ENCODE measurements around the gene C2orf74.
"Not testable (repeated sequence)": the region's sequence is repeated elsewhere in the genome, so short reads cannot be mapped to it uniquely, and the experiment has no call there.

Gene C2orf74

DNA sequence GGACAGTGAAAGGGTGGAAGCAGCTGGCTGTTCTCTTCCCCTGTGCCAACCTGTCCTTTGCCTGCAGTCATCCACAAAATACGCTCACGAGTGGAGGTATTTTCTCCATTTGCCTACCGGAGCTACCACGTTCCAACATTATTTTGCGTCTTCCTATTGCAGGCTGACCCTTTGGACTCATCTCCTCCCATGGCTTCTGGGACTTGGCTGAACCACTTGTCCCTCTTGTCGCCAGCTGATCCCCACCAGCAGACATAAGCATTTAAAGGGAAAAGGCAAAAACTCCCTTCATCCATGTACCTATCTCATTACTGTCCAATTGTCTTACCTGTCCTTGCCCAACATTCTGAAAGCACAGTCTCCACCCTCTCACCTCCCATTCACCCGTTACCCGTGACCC, 13.0 kb downstream of the C2orf74 start:
- DNase-seq, result no peak

DNA sequence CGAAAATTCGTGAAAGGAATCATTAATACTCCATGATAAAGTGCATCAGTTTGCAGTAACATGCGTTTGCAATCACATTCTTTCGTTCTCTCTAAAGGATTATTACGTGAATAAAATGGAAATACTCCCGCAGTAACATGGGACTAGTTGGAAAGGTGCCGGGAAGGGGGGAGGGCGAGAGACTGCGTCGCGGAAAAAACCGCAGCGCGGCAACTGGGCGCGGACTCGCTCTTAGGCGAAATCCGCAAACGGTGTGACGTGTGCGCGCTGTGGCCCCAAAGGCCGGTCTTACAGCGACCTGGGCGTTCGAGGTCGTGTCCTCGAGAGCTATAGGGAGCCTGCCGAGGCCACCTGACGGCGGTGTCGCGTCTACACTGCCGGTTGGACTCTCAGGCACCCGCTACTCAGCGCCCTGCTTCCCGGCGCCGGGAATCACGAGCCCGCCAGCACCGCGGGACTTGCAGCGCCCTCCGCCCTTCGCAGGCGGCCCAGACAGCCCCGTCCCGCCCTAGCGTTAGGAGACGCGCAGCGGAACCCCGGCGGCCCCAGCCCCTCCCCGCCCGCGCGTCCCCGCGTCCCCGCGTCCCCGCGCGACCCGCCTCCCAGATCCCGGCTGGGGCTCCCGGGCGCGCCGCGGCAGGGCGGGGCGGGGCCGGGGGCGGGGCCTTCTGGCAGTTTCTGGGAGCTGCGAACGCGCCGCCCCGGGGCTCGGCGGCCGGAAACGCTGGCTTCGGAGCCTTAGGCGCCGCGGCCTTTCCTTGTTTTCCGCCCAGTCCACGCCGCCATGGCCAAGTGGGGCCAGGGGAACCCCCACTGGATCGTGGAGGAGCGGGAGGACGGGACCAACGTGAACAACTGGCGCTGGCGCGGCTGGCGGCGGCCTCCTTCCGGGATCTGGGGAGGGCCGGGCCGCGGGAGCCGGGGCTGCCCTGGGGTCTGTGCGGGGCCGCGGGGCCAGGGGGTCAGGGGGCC, 15.1 kb downstream of the C2orf74 start:
- DNase-seq, result peak; percentile 87 to 95 (median 90)

DNA sequence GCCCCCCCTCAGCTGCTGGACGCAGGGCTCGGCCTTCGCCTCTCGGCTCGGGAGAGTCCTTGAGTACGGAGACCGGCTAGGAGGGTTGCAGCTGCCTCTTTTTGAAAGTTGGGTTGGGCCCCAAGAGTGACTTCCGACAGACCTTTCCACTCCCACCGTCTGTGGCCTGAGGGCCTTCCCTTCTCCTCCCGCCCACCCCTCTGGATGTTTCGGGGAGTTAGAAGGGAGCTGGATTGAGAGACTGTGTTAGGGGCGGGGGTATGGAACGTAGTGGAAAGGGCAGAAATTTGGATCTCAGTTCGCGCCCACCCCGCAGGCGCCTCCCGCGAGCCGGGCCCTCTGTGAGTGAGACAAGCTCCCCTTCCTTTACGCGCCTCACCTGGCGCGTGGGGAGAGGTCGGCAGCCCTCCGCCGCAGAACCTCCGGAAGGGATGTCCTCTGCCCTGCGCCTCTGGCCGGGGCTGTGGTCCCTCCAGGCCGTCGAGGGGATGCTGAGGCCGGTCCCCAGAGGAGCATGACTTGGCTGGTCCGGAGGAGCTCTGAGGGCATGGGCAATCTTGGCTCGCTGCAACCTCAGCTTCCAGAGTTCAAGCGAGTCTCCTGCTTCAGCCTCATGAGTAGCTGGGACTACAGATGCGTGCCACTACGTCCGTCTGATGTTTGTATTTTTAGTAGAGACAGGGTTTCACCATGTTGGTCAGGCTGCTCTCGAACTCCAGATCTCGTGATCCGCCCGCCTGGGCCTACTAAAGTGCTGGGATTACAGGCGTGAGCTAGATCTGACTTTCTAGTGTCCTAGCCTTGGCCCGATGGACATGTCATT, 15.9 kb downstream of the C2orf74 start:
- peak in 4 of 5 donors; percentile 13 to 47 (median 26) for DNase-seq

DNA sequence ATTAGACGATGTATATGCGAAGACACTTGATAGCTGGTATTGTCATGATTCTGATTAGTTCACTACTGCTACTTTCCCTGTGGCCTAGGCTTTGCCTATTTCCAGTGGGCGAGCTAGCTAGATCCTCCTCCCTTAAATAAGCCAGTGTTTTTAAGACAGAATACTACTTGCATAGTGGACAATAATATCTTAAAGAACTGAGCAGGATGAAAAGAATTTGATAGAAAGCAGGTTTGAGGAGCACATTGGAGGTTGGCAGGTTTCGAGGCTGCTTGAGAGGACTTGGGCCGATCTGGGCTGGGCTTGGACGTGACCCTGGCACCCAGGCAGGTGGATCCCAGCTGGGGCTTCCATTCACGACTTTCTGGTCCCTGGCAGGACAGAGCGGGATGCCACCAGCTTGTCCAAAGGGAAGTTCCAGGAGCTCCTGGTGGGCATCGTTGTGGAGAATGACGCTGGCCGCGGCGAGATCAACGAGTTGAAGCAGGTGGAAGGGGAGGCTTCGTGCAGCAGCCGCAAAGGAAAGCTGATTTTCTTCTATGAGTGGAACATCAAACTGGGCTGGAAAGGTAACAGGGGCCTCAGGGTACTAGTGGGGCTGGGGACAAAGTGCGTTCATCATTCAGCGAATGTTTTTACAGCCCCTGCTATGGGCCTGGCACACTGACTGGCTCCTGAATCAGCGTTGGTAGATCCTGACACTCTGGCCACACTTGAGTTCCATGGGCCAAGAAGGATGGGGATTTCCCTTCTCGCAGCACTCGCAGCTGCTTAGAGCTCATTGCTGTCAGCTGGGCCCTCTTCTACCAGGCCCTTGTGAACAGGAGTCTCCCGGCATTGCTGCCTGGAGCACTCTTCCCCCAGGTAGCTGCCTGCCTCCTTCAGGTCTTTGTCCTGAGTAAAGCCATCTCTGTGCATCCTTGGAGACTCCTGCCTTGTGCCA, 16.9 kb downstream of the C2orf74 start:
- peak in 1 of 5 donors; percentile 33 for DNase-seq

DNA sequence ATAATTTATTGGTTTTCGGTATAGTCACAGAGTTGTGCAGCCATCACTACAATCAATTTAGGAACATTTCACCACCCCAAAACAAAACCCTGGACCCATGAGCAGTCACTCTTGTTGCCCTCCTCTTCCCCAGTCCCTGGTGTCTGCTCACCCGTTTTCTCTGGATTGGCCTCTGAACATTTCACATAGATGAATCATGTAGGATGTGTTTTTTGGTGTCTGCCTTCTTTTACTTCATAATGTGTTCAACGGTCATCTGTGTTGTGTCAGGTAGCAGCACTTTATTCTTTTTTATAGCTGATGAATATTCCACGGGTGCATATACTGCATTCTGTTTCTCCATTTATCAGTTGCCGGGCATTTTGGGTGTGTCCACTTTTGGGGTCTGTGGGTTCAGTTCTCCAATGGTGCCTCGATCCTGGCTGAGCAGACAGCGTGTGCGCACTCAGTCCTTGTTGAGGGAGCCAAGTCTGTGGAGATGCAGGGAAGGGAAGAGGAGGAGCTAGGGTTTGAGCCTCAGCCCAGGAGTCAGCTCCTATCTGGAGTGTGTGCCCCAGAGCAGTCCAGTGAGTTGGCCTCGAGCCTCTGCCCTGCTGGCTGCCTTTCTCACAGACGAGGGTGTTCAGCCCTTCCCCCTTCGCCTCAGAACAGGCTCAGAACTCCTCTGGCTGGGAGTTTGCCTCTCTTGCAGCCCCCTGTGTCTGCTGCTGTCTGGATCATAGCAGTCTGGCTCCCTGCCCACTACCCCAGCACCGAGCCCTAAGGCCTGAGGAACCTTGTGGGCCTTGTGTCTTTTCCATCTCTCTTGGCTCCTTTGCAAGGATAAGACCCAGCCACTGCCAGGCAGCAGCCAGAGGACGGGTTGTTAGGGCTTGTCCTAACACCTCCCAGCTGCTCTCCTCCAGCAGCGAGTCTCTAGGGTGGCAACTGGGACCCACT, 18.0 kb downstream of the C2orf74 start:
- DNase-seq, result no peak

DNA sequence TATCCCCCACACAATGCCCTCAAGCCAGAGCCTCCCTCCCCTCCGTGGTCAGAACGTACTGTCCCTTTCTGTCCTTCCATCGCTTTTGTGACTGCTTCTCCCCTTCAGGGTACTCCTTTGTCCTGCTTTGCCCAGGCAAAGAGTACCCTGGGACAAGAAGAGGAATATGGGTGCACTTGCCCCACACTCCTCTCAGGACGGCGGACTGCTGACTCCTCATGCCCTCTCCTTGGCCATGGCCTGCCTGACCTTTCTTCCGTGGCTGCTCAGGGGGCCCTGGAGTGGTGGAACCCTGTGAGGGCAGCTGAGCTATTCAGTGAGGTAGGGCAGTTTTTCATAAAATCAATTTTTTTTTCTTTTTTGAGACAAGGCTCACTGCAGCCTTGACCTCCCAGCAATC, 18.7 kb downstream of the C2orf74 start:
- no peak for DNase-seq

DNA sequence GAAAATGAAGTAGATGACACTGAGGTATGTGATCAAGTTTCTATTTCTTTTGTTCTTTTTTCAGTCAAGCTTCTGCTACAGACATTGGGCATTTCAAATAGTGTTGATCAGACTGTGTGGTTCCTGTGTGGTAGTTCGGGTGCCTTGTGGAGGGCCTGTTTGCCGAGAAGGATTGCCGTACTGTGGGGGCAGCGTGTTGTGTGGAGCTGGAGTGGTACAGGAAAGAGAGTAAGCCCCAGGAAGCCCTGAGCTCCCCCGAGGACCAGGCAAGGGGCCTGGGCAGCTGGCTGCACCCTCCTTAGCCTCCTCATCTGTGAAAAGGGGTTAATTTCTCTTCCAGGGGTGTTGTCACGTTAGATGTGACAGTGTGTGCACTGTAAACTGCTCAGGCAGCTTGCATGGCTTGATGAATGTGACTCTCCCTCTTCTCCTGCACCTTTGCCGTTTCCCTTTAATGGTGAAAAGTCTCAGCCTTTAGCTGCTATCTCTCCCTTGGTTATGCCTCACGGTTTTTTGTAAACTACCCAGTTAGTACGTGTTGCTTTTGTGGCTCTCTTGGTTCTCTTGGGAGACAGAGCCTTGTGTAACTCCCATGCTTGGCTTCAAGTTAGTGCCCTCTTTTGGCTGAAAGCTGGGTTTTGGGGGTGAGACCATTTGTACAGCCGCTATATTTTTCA, 19.5 kb downstream of the C2orf74 start:
- no peak for DNase-seq

DNA sequence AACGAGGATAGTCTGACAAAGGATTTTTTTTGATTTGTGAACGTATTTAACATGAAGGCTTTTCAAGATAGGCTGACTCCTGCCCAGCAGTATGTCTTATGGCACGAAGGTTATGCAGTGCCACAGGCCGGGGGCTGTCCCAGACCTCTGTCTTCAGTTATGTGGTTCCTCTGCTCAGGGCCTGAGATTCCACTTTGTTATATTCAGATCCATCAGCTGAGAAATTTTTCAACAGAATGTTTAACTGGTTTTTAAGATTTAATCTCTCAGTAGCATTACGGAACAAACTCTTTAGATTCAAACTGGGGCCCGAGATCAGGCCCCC, 20.0 kb downstream of the C2orf74 start:
- no peak for DNase-seq

DNA sequence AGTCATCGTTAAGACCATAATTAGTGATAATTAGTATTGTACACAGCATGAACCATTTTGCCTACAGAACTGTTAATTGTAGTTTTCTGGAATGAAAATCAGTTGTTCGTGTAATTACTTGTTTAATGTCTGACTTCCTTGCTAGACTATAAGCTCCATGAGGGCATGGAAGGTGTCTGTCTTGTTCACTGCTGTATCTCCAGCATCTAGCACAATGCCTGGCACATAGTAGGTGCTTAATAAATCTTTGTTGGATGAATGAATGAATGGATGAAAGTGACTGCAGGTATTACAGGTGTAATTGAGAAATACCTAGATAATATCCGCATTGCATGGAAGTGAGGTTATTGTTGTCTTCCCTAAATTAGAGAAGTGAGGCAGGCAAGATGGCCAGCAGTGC, 21.8 kb downstream of the C2orf74 start:
- no peak for DNase-seq

DNA sequence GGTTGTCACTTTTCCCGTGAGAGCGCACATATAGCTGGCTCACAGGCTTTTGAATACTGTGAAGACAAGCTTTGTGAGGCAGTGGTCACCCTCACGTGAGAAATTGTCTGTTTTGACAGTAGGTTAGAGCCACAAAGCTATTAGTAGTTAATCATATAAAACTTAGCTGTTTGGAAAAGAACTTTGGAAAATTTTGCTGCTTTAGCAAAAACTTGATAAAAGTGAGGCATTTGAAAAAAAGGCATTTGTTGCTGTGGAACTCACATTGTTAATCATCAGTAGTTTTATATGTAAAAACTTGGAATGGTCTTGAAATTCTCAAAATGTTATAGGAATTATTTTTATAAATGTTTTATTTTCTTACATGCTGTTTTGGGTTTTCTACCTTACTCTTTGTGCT, 22.3 kb downstream of the C2orf74 start:
- DNase-seq, result no peak

DNA sequence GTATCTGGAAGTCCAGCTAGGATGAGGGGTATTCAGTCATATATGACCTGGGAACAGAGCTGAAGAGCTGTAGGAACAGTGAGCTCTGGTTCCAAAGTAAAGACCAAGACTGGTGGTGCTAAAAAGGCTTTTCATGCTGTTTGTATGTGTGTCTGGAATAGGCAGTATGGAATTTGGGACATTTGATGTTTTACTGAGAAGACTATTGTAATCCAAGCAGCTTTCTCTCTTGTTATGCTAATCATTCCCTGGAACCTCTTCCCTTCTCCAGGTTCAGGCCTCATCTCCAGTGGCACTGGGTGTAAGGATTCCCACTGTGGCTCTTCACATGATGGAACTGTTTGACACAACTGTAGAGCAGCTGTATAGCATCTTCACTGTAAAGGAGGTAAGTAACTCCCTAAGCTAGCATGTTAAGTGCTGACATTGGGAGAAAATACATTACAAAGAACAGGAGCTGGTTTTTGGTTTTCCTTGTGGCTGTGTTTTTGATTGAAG, 23.3 kb downstream of the C2orf74 start:
- no peak for DNase-seq

DNA sequence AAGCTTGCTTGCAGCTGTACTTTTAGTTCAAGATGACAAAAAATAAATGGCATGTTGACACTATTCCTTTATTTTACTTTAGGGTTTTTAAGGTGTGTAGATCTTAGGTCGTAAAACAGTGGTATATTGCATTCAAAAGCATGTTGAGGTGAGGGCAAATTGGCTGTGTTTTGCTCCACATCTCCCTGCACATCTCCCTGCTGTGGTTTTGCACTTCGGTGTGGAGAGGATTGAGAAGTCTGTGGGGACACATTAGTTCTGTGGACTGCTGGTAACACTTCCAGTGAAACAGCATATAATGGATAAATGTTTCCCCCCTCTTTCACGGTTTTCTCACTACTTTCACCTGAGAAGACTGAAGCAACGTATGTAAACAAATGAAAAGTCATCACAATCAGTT, 25.1 kb downstream of the C2orf74 start:
- no peak for DNase-seq

DNA sequence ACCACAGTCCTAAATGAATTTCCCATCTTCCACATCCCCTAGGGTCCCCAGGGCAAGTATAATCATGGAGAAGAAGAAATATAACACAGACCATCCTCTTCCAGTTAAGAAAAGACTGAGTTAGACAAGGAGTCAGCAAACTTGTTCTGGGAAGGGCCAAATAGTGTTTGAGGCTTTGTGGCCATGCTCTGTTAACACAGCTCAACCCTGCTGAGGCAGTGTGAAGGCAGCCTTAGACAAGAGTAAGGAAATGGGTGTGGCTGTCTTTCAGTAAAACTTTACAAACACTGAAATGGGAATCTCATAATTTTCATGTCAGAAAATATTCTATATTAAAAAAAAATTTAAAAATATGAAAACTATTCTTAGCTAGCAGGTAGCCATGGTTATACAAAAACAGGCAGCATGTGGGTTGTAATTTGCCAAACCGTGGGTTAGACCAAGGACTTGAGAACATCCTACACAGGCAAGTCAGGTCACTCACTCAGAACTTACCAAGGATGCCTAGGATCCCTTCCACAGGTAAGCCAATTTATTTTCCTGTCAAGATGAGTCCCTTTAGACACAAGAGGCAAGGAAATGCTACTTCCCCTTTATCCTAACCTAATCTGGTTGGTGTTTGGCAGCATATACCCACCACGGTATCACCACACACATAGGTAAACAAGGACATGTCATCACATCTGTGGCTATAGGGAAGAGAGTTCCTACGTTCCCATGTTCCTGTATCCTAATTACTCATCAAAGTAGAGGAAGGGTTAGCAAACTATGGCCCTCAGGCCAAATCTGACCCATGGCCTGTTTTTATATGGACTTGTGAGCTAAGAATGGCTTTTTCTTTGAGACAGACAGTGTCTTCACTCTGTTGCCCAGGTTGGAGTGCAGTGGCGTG, 31.9 kb downstream of the C2orf74 start:
- no peak for DNase-seq

DNA sequence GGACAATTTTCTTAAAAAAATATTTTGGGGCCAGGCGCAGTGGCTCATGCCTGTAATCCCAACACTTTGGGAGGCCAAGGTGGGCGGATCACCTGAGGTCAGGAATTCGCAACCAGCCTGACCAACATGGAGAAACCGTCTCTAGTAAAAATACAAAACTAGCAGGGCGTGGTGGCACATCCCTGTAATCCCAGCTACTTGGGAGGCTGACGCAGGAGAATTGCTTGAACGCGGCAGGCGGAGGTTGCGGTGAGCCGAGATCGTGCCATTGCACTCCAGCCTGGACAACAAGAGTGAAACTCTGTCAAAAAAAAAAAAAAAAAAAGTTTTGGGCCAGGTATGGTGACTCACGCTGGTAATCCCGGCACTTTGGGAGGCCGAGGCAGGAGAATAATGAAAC, 32.7 kb downstream of the C2orf74 start:
- not testable (repeated sequence) for DNase-seq

DNA sequence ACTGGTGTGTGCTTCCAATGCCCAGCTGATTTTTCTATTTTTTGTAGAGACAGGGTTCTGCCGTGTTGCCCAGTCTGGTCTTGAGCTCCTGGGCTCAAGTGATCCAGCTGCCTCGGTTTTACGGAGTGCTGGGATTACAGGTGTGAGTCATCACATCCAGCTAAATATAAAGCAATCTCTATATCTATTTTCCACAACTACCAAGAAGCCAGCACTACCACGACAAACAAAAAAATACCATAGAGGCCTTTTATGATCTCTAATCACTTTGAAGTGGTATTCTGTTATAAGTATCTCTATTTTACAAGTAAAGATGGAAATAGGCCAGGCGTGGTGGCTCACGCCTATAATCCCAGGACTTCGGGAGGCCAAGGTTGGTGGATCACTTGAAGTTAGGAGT, 34.7 kb downstream of the C2orf74 start:
- DNase-seq, result no peak

DNA sequence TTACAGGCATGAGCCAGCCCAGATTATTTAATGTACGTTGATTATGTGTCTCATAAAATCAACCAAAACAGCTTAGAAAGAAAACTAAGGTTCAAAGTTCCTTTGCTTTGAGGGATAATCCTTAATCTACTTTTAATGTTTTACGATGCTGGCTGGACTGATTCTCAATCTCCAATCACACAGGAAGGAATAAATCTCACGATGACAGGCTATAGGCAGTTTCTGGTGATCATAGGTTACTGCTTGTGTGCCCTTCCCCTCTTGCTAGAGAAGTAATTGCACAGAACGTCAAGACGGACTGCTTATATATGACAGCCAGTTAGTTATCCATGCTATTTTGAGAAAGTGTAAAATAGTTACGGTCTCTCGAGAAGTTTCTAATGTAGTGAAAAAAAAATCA, 43.1 kb downstream of the C2orf74 start:
- no peak for DNase-seq

DNA sequence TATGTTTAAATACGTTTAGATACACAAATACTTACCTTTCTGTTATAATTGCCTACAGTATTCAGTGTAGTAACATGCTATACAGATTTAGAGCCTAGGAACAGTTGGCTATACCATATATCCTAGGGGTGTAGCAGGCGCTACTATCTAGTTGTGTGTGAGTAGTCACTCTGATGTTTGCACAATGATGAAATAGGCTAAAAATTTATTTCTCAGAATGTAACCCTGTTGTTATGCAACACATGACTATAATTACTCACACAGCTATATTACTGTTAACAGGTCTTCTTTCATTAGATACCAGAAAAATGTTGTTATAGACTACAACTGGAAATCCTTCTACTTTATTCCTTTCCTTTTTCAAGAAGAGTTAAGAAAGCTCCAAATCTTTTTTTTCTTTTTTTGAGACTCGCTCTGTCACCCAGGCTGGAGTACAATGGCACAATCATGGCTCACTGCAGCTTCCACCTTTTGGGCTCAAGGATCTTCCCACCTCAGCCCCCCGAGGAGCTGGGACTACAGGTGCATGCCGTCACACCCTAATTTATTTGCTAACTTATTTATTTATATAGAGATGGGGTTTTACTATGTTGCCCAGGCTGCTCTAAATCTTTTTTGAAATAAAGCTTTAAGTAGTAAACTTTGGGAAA, 48.5 kb downstream of the C2orf74 start:
- DNase-seq, result no peak

DNA sequence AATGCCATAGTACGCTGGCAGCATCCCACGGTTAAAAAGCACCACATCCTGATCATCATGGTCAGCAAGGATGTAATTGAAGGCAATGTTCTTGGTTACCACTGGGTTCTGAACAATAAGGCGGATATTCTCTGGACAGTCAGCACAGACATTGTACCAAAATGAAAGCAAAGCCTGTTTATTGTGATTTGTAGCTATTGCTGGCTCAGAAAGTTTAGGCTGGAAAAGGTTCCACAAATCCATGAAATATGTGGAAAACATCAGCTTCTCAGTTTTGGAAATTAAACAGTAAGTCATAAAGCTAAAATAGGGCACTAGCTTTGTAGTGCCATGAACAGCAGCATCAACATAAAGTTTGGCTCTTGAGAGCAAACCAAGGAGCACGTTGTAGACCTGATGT, 52.2 kb downstream of the C2orf74 start:
- DNase-seq, result no peak
